GM23338 (cell line): Measurements from ENCODE around the gene AGAP3. TPM values are rescaled to one million over a fixed set of nuclear protein-coding genes. Genes with fewer than 3 reads are reported as not detected.

Experiments
- ATAC-seq: fragments of 200-7000 bp; cut with Tn5 transposase; 3 replicates; pipeline ENCODE4 v1.9.1; 2020
- DNase-seq: peaks from one replicate; pipeline ENCODE4 v3.0.0-alpha.2; 2015; ENCODE audit warnings: low spot score
- H2AFZ ChIP-seq: fragments of 200-600 bp; sonication (generic); 2 replicates; pipeline ENCODE4 v1.8.0; 2016; ENCODE audit warnings: antibody characterized with exemption, mild to moderate bottlenecking, moderate library complexity
- H3F3A ChIP-seq: fragments of 200-600 bp; sonication (generic); replicated peaks from 2 replicates; pipeline ENCODE4 v1.8.0; 2017; ENCODE audit warnings: antibody characterized with exemption, mixed run types, low read depth
- H3K27ac ChIP-seq: fragments of 200-600 bp; sonication (generic); 2 replicates; pipeline ENCODE4 v1.6.1; 2016; ENCODE audit warnings: low read depth
- H3K27me3 ChIP-seq: fragments of 200-600 bp; sonication (generic); 2 replicates; pipeline ENCODE4 v1.8.0; 2016; ENCODE audit warnings: mild to moderate bottlenecking, mixed run types, moderate library complexity; ENCODE audit not compliant: insufficient read depth
- H3K36me3 ChIP-seq: fragments of 200-600 bp; sonication (generic); 2 replicates; pipeline ENCODE4 v1.8.0; 2016; ENCODE audit warnings: mild to moderate bottlenecking; ENCODE audit not compliant: insufficient read depth
- H3K4me1 ChIP-seq: fragments of 200-600 bp; sonication (generic); 2 replicates; pipeline ENCODE4 v1.8.0; 2016; ENCODE audit warnings: mild to moderate bottlenecking, moderate library complexity; ENCODE audit not compliant: insufficient read depth
- H3K4me2 ChIP-seq: fragments of 200-600 bp; sonication (generic); 2 replicates; pipeline ENCODE4 v1.7.1; 2017; ENCODE audit warnings: mixed run types
- H3K4me3 ChIP-seq: fragments of 200-600 bp; sonication (generic); 2 replicates; pipeline ENCODE4 v1.6.1; 2016; ENCODE audit warnings: mixed run types
- H3K79me2 ChIP-seq: fragments of 200-600 bp; sonication (generic); replicated peaks from 2 replicates; pipeline ENCODE4 v1.8.0; 2017; ENCODE audit warnings: mild to moderate bottlenecking; ENCODE audit not compliant: insufficient read depth
- H3K9me2 ChIP-seq: fragments of 200-600 bp; sonication (generic); 2 replicates; pipeline ENCODE4 v1.8.0; 2017; ENCODE audit not compliant: insufficient read depth
- H4K20me1 ChIP-seq: fragments of 200-600 bp; sonication (generic); replicated peaks from 2 replicates; pipeline ENCODE4 v1.8.0; 2017; ENCODE audit warnings: mild to moderate bottlenecking; ENCODE audit not compliant: insufficient read depth
- H3K27ac Mint-ChIP-seq: 2 replicates; pipeline ENCODE4 v1.8.0; 2020; ENCODE audit warnings: inconsistent platforms, mild to moderate bottlenecking, moderate library complexity, mixed read lengths
- H3K27me3 Mint-ChIP-seq: 3 replicates; pipeline ENCODE4 v1.8.0; 2022; ENCODE audit warnings: low read depth, mild to moderate bottlenecking, moderate library complexity, mixed read lengths, inconsistent platforms; ENCODE audit not compliant: insufficient read depth, poor library complexity
- H3K36me3 Mint-ChIP-seq: 3 replicates; pipeline ENCODE4 v1.8.0; 2021; ENCODE audit warnings: low read depth, mild to moderate bottlenecking, inconsistent platforms, moderate library complexity, mixed read lengths
- H3K4me1 Mint-ChIP-seq: 3 replicates; pipeline ENCODE4 v1.8.0; 2020; ENCODE audit warnings: mild to moderate bottlenecking, inconsistent platforms, mixed read lengths
- H3K4me3 Mint-ChIP-seq: 3 replicates; pipeline ENCODE4 v1.8.0; 2021; ENCODE audit warnings: moderate library complexity, mild to moderate bottlenecking, inconsistent platforms, mixed read lengths
- H3K9me3 Mint-ChIP-seq: 3 replicates; pipeline ENCODE4 v1.8.0; 2020; ENCODE audit warnings: moderate library complexity, mild to moderate bottlenecking, inconsistent platforms, mixed read lengths
- CREB1 ChIP-seq: fragments of 250-450 bp; sonication (Bioruptor Pico); IDR thresholded peaks from 2 replicates; pipeline ENCODE4 v1.5.0; 2020; ENCODE audit warnings: low read depth, mild to moderate bottlenecking, moderate library complexity
- EZH2 ChIP-seq: fragments of 200-600 bp; sonication (generic); IDR thresholded peaks from one replicate; pipeline ENCODE4 v1.8.0; 2017; ENCODE audit warnings: antibody characterized with exemption, mild to moderate bottlenecking, low read depth; ENCODE audit not compliant: unreplicated experiment
- EZH2phosphoT487 ChIP-seq: fragments of 200-600 bp; sonication (generic); IDR thresholded peaks from one replicate; pipeline ENCODE4 v1.8.1; 2018; ENCODE audit warnings: antibody characterized with exemption; ENCODE audit not compliant: unreplicated experiment
- JUNB ChIP-seq: IDR thresholded peaks from one replicate; pipeline ENCODE4 v1.6.1; 2016; ENCODE audit warnings: antibody characterized with exemption; ENCODE audit not compliant: unreplicated experiment
- NANOG ChIP-seq: IDR thresholded peaks from 2 replicates; pipeline ENCODE4 v1.6.1; 2016; ENCODE audit warnings: antibody characterized with exemption, borderline replicate concordance
- POLR2AphosphoS5 ChIP-seq: IDR thresholded peaks from 2 replicates; pipeline ENCODE4 v1.6.1; 2016; ENCODE audit warnings: antibody characterized with exemption, low read depth
- STAT1 ChIP-seq: IDR thresholded peaks from one replicate; pipeline ENCODE4 v1.6.1; 2016; ENCODE audit warnings: antibody characterized with exemption; ENCODE audit not compliant: unreplicated experiment
- ZNF114 ChIP-seq: fragments of 250-450 bp; sonication (Bioruptor Pico); IDR thresholded peaks from 2 replicates; pipeline ENCODE4 v1.5.0; 2020; ENCODE audit warnings: mild to moderate bottlenecking, moderate library complexity
- ZNF331 ChIP-seq: fragments of 250-450 bp; sonication (Bioruptor Pico); IDR thresholded peaks from 2 replicates; pipeline ENCODE4 v1.5.0; 2020; ENCODE audit warnings: low read depth, mild to moderate bottlenecking, moderate library complexity
- polyA plus RNA-seq: library from polyadenylated mRNA; unstranded; fragments of >200 nt; fragmentation: Nextera tagmentation; extraction: Ambion mirVana; gene quantifications from 2 replicates; pipeline ENCODE4 v1.2.1, GENCODE V29; 2016
- total RNA-seq: library from RNA; depleted of rRNA; stranded (reverse); fragments of >200 nt; shearing (Covaris generic); gene quantifications from 2 replicates; pipeline ENCODE4 v1.2.3, GENCODE V29; 2014
- TF ChIP-seq, protein P1 (sequence below), 2 experiments: fragments of 200-600 bp in 1 of 2; sonication (generic) in 1 of 2; conservative IDR thresholded peaks; 2 replicates each; pipeline versions ENCODE4 v1.5.1 to v1.6.1; 2016 to 2017; ENCODE audit warnings: antibody characterized with exemption in 2 of 2, low read depth in 2 of 2, mild to moderate bottlenecking in 2 of 2, moderate library complexity in 1 of 2
- TF ChIP-seq, protein P2 (sequence below): IDR thresholded peaks from 2 replicates; pipeline ENCODE4 v1.6.1; 2016; ENCODE audit warnings: antibody characterized with exemption
- TF ChIP-seq, protein P3 (sequence below): IDR thresholded peaks from one replicate; pipeline ENCODE4 v1.6.1; 2018; ENCODE audit warnings: antibody characterized with exemption; ENCODE audit not compliant: unreplicated experiment
- TF ChIP-seq, protein P4 (sequence below): fragments of 250-450 bp; sonication (Bioruptor Pico); IDR thresholded peaks from 2 replicates; pipeline ENCODE4 v1.5.0; 2020; ENCODE audit warnings: mild to moderate bottlenecking, moderate library complexity

The AGAP3 gene
- total and polyA plus RNA-seq, 2 experiments from 2014 or later = 24.0 to 39.2 TPM

DNA sequence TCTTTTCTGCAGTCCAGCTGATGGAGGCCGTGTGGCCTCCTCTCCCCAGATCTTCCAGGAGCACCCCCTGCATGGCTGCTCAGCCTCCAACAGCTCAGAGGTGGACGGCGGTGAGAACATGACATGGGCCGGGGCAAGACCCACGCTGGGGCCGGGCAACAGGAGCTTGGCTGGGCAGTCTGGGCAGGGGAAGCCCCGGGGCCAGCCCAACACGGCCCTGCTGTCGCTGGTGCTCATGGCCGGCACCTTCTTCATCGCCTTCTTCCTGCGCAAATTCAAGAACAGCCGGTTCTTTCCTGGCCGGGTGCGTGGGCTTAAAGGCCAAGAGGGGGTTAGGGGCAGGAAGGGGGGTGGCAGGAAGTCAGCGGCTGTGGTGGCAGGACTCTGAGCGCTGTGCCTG is 12.3 kb upstream of the AGAP3 start:
- Mint-ChIP-seq H3K36me3 (peaks cover 57% of the 10 kb centered on the region), H3K4me3 (no peak overlapping the region), H3K9me3 (no peaks in the 10 kb centered on the region), H3K27ac (no peak overlapping the region), H3K4me1 (peaks cover 21% of the 10 kb centered on the region), H3K27me3 (peaks cover 28% of the 10 kb centered on the region)
- H3K4me1 ChIP-seq = peaks cover 16% of the 10 kb centered on the region
- H3F3A ChIP-seq = 0 out of 2 replicates have a peak, but pooled peaks cover 10% of the 10 kb centered on the region
- H3K4me2 ChIP-seq = no peak overlapping the region
- DNase-seq (no peak), ATAC-seq (no peak)
- no peaks in the 10 kb centered on the region for H3K27me3 ChIP-seq
- H4K20me1 ChIP-seq = peaks cover 8% of the 10 kb centered on the region
- no peaks in the 10 kb centered on the region for H3K9me2 ChIP-seq
- H3K36me3 ChIP-seq = peaks cover 5% of the 10 kb centered on the region; the same call in 1 of the 2 replicates
- H3K27ac ChIP-seq = no peak overlapping the region
- H2AFZ ChIP-seq = no peak overlapping the region
- no peaks in the 10 kb centered on the region for H3K79me2 ChIP-seq
- TF ChIP-seq NANOG (no peak), JUNB (no peak), STAT1 (no peak), ZNF331 (CRISPR knock-in tag) (no peak), CREB1 (no peak), POLR2AphosphoS5 (no peak), EZH2 (no peak), ZNF114 (CRISPR knock-in tag) (no peak), EZH2phosphoT487 (no peak)
- TF ChIP-seq, protein P1, sequence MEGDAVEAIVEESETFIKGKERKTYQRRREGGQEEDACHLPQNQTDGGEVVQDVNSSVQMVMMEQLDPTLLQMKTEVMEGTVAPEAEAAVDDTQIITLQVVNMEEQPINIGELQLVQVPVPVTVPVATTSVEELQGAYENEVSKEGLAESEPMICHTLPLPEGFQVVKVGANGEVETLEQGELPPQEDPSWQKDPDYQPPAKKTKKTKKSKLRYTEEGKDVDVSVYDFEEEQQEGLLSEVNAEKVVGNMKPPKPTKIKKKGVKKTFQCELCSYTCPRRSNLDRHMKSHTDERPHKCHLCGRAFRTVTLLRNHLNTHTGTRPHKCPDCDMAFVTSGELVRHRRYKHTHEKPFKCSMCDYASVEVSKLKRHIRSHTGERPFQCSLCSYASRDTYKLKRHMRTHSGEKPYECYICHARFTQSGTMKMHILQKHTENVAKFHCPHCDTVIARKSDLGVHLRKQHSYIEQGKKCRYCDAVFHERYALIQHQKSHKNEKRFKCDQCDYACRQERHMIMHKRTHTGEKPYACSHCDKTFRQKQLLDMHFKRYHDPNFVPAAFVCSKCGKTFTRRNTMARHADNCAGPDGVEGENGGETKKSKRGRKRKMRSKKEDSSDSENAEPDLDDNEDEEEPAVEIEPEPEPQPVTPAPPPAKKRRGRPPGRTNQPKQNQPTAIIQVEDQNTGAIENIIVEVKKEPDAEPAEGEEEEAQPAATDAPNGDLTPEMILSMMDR (conservative IDR thresholded peaks at IDR 0.05; ENCODE audit: low read depth in 2 of 2) = no peak
- TF ChIP-seq, protein P2, sequence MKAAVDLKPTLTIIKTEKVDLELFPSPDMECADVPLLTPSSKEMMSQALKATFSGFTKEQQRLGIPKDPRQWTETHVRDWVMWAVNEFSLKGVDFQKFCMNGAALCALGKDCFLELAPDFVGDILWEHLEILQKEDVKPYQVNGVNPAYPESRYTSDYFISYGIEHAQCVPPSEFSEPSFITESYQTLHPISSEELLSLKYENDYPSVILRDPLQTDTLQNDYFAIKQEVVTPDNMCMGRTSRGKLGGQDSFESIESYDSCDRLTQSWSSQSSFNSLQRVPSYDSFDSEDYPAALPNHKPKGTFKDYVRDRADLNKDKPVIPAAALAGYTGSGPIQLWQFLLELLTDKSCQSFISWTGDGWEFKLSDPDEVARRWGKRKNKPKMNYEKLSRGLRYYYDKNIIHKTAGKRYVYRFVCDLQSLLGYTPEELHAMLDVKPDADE = no peak
- TF ChIP-seq, protein P3, sequence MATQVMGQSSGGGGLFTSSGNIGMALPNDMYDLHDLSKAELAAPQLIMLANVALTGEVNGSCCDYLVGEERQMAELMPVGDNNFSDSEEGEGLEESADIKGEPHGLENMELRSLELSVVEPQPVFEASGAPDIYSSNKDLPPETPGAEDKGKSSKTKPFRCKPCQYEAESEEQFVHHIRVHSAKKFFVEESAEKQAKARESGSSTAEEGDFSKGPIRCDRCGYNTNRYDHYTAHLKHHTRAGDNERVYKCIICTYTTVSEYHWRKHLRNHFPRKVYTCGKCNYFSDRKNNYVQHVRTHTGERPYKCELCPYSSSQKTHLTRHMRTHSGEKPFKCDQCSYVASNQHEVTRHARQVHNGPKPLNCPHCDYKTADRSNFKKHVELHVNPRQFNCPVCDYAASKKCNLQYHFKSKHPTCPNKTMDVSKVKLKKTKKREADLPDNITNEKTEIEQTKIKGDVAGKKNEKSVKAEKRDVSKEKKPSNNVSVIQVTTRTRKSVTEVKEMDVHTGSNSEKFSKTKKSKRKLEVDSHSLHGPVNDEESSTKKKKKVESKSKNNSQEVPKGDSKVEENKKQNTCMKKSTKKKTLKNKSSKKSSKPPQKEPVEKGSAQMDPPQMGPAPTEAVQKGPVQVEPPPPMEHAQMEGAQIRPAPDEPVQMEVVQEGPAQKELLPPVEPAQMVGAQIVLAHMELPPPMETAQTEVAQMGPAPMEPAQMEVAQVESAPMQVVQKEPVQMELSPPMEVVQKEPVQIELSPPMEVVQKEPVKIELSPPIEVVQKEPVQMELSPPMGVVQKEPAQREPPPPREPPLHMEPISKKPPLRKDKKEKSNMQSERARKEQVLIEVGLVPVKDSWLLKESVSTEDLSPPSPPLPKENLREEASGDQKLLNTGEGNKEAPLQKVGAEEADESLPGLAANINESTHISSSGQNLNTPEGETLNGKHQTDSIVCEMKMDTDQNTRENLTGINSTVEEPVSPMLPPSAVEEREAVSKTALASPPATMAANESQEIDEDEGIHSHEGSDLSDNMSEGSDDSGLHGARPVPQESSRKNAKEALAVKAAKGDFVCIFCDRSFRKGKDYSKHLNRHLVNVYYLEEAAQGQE = no peak
- TF ChIP-seq, protein P4, sequence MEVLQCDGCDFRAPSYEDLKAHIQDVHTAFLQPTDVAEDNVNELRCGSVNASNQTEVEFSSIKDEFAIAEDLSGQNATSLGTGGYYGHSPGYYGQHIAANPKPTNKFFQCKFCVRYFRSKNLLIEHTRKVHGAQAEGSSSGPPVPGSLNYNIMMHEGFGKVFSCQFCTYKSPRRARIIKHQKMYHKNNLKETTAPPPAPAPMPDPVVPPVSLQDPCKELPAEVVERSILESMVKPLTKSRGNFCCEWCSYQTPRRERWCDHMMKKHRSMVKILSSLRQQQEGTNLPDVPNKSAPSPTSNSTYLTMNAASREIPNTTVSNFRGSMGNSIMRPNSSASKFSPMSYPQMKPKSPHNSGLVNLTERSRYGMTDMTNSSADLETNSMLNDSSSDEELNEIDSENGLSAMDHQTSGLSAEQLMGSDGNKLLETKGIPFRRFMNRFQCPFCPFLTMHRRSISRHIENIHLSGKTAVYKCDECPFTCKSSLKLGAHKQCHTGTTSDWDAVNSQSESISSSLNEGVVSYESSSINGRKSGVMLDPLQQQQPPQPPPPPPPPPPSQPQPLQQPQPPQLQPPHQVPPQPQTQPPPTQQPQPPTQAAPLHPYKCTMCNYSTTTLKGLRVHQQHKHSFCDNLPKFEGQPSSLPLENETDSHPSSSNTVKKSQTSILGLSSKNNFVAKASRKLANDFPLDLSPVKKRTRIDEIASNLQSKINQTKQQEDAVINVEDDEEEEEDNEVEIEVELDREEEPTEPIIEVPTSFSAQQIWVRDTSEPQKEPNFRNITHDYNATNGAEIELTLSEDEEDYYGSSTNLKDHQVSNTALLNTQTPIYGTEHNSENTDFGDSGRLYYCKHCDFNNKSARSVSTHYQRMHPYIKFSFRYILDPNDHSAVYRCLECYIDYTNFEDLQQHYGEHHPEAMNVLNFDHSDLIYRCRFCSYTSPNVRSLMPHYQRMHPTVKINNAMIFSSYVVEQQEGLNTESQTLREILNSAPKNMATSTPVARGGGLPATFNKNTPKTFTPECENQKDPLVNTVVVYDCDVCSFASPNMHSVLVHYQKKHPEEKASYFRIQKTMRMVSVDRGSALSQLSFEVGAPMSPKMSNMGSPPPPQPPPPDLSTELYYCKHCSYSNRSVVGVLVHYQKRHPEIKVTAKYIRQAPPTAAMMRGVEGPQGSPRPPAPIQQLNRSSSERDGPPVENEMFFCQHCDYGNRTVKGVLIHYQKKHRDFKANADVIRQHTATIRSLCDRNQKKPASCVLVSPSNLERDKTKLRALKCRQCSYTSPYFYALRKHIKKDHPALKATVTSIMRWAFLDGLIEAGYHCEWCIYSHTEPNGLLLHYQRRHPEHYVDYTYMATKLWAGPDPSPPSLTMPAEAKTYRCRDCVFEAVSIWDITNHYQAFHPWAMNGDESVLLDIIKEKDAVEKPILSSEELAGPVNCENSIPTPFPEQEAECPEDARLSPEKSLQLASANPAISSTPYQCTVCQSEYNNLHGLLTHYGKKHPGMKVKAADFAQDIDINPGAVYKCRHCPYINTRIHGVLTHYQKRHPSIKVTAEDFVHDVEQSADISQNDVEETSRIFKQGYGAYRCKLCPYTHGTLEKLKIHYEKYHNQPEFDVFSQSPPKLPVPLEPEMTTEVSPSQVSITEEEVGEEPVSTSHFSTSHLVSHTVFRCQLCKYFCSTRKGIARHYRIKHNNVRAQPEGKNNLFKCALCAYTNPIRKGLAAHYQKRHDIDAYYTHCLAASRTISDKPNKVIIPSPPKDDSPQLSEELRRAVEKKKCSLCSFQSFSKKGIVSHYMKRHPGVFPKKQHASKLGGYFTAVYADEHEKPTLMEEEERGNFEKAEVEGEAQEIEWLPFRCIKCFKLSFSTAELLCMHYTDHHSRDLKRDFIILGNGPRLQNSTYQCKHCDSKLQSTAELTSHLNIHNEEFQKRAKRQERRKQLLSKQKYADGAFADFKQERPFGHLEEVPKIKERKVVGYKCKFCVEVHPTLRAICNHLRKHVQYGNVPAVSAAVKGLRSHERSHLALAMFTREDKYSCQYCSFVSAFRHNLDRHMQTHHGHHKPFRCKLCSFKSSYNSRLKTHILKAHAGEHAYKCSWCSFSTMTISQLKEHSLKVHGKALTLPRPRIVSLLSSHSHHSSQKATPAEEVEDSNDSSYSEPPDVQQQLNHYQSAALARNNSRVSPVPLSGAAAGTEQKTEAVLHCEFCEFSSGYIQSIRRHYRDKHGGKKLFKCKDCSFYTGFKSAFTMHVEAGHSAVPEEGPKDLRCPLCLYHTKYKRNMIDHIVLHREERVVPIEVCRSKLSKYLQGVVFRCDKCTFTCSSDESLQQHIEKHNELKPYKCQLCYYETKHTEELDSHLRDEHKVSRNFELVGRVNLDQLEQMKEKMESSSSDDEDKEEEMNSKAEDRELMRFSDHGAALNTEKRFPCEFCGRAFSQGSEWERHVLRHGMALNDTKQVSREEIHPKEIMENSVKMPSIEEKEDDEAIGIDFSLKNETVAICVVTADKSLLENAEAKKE (CRISPR knock-in tag) = no peak
- H3K4me3 ChIP-seq = no peak overlapping the region
